ENCODE data around the gene CYS1.

DNA sequence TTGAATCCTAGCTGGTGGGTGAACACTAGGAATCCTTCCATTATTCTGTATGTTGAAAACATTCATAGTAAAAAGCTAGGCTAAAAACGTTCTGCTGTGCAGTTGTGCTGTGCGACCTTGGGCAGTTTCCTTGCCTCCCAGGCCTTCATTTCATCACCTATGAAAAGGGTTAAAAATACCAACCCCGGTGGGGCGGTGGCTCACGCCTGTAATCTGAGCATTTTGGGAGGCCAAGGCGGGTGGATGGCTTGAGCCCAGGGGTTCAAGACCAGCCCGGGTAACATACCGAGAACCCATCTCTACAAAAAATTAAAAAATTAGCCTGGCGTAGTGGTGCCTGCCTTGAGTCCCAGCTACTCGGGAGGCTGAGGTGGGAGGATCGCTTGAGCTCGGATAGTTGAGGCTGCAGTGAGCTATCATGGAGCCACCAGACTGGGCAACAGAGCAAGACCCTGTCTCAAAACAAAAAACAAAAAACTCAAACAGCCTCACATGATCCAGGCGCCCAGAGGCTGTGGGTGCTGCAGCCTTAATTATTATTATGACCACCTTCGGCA, 39.5 kb upstream of the CYS1 start:
- TF ChIP-seq, protein P1, sequence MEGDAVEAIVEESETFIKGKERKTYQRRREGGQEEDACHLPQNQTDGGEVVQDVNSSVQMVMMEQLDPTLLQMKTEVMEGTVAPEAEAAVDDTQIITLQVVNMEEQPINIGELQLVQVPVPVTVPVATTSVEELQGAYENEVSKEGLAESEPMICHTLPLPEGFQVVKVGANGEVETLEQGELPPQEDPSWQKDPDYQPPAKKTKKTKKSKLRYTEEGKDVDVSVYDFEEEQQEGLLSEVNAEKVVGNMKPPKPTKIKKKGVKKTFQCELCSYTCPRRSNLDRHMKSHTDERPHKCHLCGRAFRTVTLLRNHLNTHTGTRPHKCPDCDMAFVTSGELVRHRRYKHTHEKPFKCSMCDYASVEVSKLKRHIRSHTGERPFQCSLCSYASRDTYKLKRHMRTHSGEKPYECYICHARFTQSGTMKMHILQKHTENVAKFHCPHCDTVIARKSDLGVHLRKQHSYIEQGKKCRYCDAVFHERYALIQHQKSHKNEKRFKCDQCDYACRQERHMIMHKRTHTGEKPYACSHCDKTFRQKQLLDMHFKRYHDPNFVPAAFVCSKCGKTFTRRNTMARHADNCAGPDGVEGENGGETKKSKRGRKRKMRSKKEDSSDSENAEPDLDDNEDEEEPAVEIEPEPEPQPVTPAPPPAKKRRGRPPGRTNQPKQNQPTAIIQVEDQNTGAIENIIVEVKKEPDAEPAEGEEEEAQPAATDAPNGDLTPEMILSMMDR (IDR thresholded peaks at IDR 0.05) = no peak
- TF ChIP-seq POLR2AphosphoS5 (IDR thresholded peaks at IDR 0.05; ENCODE audit: insufficient read depth in 1 of 2, low read depth in 1 of 2) = no peak
